ENCODE measurements around the gene CARD14.
A peak's percentile ranks its signal among the peaks of the same experiment; 100 is the strongest.

CARD14 gene

DNA sequence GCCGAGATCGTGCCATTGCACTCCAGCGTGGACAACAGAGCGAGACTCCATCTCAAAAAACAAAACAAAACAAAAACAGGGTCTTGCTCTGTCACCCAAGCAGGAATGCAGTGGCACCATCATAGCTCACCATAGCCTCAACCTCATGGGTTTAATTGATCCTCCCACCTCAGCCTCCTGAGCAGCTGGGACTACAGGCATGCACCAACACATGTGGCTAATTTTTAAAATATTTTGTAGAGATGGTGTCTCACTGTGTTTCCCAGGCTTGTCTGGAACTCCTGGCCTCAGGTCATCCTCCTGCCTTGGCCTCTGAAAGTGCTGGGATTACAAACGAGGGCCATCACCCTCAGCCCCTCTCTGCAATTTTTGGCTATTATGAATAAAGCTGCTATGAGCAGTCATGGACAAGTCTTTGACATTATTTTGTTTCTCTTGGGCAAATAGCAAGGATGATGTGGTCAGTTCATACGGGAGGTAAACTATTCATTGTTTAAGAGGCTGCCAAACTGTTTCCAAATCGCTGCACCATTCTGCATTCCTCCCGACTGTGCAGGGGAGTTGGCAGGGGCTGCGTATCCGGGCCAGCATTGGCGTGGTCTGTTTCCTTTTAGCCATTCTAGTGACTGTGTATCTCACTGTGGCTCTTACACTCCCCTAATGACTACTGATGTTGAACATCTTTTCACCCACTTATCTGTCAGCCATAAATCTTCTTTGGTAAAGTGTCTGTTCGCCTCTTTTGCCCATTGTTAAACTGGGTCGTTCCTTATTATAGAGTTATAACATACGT, 44.0 kb upstream of the CARD14 start:
- ChIA-PET POLR2A (no interaction called here), CTCF (interaction anchor here (3.1 to 6.2 kb wide), 2 partner anchors 24 to 44 kb away, joined by 21 to 41 read pairs; partner anchors contain the start of gene GAA)
- no peak overlapping the region for H3K4me3 ChIP-seq (ENCODE audit: low read depth, low read length)
- DNase-seq (ENCODE audit: low read depth, low spot score): peak; percentile 19
- TF ChIP-seq, protein P1, sequence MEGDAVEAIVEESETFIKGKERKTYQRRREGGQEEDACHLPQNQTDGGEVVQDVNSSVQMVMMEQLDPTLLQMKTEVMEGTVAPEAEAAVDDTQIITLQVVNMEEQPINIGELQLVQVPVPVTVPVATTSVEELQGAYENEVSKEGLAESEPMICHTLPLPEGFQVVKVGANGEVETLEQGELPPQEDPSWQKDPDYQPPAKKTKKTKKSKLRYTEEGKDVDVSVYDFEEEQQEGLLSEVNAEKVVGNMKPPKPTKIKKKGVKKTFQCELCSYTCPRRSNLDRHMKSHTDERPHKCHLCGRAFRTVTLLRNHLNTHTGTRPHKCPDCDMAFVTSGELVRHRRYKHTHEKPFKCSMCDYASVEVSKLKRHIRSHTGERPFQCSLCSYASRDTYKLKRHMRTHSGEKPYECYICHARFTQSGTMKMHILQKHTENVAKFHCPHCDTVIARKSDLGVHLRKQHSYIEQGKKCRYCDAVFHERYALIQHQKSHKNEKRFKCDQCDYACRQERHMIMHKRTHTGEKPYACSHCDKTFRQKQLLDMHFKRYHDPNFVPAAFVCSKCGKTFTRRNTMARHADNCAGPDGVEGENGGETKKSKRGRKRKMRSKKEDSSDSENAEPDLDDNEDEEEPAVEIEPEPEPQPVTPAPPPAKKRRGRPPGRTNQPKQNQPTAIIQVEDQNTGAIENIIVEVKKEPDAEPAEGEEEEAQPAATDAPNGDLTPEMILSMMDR (IDR thresholded peaks at IDR 0.05; ENCODE audit: insufficient read depth, low read length, missing control alignments): no peak

DNA sequence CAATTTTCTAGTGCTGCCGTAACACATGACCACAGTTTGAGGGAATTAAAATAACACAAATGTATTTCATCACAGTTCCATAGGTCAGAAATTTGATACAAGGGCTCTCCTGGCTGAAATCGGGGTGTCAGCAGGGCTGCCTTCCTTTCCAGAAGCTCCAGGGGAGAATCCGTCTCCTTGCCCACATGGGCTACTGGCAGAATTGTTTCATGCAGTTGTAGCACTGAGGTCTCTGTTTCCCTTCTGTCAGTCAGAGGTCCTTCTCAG, 43.4 kb upstream of the CARD14 start:
- DNase-seq (ENCODE audit: low read depth, low spot score): no peak
- TF ChIP-seq, protein P1 (IDR thresholded peaks at IDR 0.05; ENCODE audit: insufficient read depth, low read length, missing control alignments): no peak
- ChIA-PET POLR2A (no interaction called here), CTCF (interaction anchor here (6.2 kb wide), 1 partner anchor 25 kb away, joined by 41 read pairs; the partner anchor contains the start of gene GAA)
- no peak overlapping the region for H3K4me3 ChIP-seq (ENCODE audit: low read depth, low read length)

DNA sequence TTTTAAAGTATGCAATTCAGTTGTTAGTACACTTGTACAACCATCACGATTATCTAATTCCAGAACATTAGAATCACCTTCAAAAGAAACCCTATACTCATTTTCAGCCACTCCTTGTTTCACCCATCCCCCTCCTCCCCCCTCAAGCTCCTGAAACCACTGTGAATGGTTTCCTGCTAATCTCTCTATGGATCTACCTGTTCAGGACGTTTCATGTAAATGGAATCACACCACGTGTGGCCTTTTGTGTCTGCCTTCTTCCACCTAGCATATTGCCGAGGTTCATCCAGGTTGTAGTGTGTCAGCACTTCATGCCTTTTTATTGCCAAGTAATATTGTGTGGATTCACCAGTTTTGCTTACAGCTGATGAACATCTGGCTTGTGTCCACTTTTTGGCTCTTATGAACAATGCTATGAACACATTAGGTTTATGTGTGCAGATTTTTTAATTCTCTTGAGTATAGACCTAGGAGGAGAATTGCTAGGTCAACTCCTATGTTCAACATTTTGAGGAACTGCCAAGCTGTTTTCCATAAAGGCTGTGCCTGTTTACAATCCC, 40.7 kb upstream of the CARD14 start:
- DNase-seq (ENCODE audit: low read depth, low spot score): no peak
- TF ChIP-seq, protein P1 (IDR thresholded peaks at IDR 0.05; ENCODE audit: insufficient read depth, low read length, missing control alignments): no peak
- CTCF ChIA-PET: interaction anchor here (0.9 to 6.2 kb wide), 2 partner anchors 13 to 27 kb away, joined by 3 to 41 read pairs; partner anchors contain the start of gene GAA
- no peak overlapping the region for H3K4me3 ChIP-seq (ENCODE audit: low read depth, low read length)
- POLR2A ChIA-PET: no interaction called here

DNA sequence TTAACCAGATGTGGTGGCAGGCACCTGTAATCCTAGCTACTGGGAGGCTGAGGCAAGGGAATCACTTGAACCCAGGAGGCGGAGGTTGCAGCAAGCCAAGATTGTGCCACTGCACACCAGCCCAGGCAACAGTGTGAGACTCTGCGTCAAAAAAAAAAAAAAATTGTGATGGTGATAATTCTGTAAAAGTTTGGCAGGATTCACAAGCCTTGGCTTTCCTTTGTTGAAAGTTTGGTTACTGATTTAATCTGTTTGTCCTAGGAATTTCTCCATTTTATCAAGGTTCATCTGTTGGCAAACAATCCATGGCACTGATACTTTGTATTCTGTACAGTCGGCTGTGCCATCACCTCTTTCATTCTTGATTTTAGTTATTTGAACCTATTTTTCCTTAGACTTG, 38.8 kb upstream of the CARD14 start:
- H3K4me3 ChIP-seq (ENCODE audit: low read depth, low read length): no peak overlapping the region
- ChIA-PET POLR2A (no interaction called here), CTCF (interaction anchor here (1.2 kb wide), 1 partner anchor 29 kb away, joined by 3 read pairs; the partner anchor contains the start of gene GAA)
- TF ChIP-seq, protein P1 (IDR thresholded peaks at IDR 0.05; ENCODE audit: insufficient read depth, low read length, missing control alignments): no peak
- DNase-seq (ENCODE audit: low read depth, low spot score): no peak

DNA sequence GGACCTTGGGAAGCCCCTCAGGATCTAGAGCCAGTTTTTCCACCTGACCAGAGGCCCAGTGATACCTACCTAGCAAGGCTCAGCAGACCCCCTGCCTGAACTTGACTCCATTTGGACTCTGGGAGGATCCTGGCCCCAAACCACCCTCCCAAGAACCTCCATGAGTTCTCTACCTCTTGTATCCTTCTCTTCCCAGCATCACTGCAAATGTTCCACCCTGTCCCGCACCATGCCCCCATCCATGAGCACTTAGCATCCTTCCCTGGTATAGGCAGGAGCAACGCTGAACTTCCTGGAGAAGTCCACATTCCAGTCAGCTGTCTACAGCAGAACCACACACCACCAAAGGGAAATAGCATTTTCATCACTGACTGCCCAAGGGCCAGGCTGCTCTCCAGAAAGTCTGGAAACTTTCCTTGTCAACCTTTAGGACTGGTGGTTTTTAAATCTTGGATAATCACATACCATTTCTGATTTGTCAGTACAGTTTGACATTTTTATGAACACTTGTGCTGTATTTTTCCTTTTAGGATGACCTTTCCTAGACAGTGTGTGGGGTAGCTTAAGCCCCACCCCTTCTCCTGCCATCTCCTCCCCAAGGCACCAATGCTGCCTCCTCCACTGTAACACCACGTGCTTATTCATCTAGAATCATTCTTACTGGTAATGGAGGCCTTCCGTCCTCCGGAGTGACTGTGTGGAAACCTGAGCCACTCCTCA, 36.8 kb upstream of the CARD14 start:
- DNase-seq (ENCODE audit: low read depth, low spot score): no peak
- ChIA-PET CTCF (interaction anchor here (2.7 kb wide), 1 partner anchor 31 kb away, joined by 10 read pairs; the partner anchor contains the start of gene GAA), POLR2A (interaction anchor here (0.7 to 1.7 kb wide), 2 partner anchors 13 to 20 kb away, joined by 3 to 6 read pairs; no protein-coding TSS in a partner anchor)
- TF ChIP-seq, protein P1 (IDR thresholded peaks at IDR 0.05; ENCODE audit: insufficient read depth, low read length, missing control alignments): no peak
- no peak overlapping the region for H3K4me3 ChIP-seq (ENCODE audit: low read depth, low read length)

DNA sequence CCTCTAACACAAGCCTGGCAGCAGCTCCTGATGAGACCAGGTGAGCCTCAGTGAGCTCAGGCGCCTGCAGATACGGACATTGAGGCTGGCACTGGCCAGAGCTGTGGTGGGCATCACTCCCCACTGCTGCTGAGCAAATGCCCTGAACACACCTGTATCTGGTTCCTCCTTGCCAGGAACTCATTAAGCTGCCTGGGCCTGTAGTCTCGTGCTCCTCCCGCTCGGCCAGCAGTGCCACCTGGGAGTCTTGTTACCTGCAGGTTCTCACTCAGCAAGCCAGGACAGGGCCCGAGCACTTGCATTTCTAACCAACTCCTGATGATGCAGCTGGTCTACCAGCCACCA, 36.2 kb upstream of the CARD14 start:
- H3K4me3 ChIP-seq (ENCODE audit: low read depth, low read length): no peak overlapping the region
- POLR2A ChIA-PET: interaction anchor here (1.7 kb wide), 1 partner anchor 12 kb away, joined by 6 read pairs; no protein-coding TSS in a partner anchor
- no peak for DNase-seq (ENCODE audit: low read depth, low spot score)
- TF ChIP-seq, protein P1 (IDR thresholded peaks at IDR 0.05; ENCODE audit: insufficient read depth, low read length, missing control alignments): no peak
- CTCF ChIA-PET: interaction anchor here (0.6 to 2.7 kb wide), 2 partner anchors 9 to 32 kb away, joined by 3 to 10 read pairs; partner anchors contain the start of gene GAA
